SKM-1 (cell line): ENCODE data around the gene FSCN2.

Experiments
- DNase-seq: peaks from one replicate; lab custom pipeline; 2025; ENCODE audit not compliant: unreplicated experiment; lab: John Stamatoyannopoulos, UW

The FSCN2 gene

DNA sequence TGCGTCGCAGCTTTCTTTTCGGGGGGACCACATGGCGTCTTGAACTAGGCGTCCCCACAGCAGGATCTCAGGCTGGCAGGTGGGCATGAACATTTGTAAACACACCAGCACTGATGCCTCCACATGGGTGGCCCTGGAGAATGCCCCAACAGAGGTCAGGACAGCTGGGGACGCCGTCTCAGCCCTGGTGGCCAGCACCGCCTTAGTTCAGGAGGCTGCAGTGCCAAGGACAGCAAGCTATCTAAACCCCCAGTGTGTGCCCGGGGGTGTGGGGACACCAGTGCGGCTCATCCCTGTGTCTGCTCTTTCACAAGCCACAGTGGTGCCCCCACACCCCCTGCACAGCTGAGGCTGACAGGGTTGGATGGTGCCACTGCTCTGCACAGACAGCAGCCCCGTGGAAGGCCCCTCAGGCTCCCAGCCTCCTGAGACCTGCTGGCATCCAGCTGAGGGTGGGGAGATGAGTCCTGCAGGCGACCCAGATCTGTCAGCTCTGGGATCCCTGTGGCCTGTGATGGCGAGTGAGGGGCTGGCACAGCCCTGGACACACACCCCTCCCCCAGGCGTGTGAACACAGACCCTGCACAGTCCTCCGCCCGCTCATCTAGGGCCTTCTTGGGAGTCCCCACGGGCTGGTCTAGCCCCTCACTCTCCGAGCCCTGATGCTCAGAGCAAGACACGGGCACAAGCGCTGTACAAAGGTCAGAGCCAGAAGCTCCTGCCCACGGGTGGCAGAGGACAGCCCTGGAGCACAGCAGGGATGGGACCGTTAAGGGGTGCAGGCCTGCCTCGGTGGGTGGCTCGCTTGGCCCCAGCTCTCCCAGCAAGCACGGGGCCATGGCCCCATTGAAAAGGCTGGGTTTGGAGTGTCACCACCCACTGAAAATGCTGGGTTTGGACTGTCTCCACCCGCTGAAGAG, 10.7 kb downstream of the FSCN2 start:
- DNase-seq = no peak

DNA sequence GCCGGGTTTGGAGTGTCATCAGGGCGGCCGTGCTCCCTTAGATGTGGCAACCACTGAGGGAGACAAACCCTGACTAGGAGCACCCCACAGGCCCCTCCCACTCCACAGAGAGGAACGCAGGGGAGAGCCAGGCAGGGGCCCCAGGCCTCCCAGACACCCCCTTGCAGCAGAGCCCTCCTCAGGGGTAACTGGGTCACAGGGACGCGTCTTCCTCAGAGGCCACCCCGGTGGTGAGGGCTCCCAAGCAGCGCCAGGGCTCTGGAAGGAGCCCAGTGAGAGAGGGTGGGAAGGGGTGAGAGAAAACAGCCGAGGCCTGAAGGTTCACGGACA, 11.4 kb downstream of the FSCN2 start:
- DNase-seq = no peak

DNA sequence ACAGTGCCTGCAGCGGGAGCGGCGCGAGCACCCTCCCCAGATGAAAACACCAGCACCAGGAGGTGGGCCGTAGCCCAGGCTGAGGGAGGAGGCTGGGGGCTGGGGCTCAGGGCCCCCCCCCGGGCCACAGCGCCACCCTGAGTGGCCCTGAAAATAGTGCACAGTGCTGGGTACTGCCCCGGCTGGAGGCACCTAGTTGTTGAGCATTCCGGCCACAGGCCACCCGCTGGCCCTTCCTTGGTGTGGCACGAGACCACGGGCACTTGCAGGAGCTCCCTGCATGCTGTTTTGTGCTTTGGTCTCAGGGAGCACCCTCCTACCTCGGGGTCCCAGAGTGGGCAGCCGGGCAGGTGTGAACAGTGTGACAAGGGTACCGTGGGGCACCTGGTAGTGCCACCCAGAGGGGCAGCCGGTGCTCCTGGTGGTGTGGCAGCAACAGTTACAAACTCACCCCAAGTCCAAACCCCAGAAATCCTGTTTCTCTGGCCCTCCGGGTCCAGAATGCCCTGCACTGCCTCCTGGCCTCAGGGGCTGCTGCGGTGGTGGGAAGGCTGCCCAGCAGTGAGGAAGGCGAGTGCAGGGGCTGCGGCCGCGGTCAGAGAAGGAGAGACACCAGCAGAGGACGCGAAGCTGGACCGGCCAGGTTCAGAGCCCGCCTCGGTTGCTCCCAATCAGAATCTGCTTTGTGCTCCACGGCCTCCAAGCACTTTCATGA, 11.9 kb downstream of the FSCN2 start:
- DNase-seq = no peak

- no peak for DNase-seq
Measured at GRCh38 chr17:81540676-81541027, 12.5 kb downstream of the FSCN2 start.

DNA sequence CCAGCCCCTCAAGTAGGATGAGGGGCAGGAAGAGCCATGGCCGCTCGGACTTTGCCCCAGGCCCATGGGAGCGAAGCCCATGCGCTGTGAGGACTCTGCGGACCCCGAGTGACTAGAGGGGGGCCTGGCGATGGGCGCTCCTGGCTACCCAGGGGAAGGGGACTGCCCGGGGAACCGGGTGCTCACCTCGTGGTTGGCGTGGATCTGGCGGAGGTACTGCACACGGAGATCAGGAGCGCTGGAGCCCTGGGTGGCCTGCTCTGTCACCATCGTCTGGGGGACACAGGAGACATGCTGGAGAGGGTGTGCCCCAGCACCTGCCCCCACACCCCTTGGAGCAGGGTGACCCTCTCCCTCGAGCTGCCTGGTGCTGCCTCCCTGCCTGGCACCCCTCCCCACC, 12.9 kb downstream of the FSCN2 start:
- DNase-seq = no peak

DNA sequence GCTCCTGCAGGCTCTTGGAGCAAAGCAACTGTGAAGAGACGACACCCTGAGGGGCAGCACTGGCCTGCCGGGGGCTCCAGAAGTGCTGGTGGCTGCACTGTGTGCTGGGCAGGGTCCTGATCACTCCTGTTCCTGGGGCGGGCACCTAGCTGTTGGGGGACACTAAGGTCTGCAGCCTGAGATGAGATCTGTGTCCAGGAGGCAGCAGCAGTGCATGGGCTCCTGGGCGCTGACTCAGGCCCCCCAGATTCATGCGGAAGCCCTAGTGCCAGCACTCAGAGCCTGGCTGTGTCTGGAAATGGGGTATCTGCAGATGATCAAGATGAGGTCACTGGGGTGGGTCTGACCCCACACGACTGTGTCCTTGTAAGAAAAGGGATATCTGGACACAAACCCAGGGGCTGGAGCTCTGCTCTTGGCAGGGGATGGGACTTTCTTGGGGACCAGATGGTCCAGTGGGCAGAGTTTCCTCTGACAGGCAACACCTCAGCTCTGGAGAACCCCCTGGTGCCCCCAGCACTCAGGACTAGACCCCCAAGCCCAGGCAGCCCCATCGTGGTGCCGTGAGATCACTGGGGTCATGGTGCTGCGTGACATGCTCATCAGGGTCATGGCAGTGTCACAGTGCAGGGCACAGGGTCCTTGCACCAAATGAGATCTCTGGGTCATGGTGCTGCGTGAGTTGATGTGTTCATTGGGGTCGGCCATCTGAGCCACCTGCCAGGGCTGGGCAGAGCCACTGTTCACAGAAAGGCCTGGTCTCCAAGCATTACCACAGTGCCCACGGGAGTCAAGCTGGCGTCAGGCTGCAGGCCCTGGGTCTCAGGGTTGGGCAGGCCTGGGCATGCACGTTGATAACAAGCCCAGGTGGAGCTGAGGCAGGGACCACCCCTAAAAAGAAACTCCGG, 14.5 kb downstream of the FSCN2 start:
- DNase-seq = no peak

GRCh38 chr17:81543339-81543675, 15.1 kb downstream of the FSCN2 start:
- DNase-seq = no peak

DNA sequence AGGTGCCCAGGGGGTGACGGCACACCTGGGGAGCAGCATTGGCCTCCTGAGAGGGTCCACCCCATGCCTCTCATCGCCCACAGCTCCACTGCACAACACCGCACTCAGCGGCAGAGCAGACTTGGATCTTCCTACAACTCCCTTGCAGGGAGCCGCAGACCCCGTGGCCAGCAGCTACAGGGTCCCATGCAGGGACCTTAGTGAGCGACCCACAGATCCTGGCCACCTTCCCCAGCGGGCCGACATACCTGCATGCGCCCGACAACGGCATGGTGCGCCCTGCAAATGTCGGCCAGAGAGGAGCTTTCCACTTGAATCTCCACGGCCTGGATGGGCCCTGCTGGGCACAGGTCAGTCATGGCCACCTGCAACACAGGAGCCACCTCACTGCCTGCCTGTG, 15.6 kb downstream of the FSCN2 start:
- no peak for DNase-seq

- DNase-seq = no peak
Measured at GRCh38 chr17:81544281-81544974, 16.3 kb downstream of the FSCN2 start.

GRCh38 chr17:81545160-81545949, 17.2 kb downstream of the FSCN2 start:
- DNase-seq = no peak

GRCh38 chr17:81546906-81547613, 18.9 kb downstream of the FSCN2 start:
- no peak for DNase-seq

DNA sequence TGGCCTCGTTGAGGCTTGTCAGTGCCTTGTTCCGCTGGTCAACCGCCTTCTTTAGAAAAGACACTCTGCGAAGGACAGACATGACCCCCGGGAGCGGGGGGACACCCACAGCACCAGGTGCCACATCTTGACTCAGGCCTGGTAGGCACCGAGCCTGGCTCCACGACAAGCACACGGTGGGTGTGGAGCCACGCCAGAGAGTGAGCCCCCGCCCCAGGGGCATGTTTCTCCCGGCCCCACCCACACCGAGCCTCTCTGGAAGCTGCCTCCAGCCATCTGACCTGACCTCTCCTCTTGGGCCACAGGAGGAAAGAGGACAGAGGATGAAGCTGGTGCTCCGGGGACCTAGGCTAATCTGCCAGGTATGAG, 19.4 kb downstream of the FSCN2 start:
- DNase-seq = no peak

- DNase-seq = no peak
Measured at GRCh38 chr17:81549031-81549557, 20.9 kb downstream of the FSCN2 start.

DNA sequence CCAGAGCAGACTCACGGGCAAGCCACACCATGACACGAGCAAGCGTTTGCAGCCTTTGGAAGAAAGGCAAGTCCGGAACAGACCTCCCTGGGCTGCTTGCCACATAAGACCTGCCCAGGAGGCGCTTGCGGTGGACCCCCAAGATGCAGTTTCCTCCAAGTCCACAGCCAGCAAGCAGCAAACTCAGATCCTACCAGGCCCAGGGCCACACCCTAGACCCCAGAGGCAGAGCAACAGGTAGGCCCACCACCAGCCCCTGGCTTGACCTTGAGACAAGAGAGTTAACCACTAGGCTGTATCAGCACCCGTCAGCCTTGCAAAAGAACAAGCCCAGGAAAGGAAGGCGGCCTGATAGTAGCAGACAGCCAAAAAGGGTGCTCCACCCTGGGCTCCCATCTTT, 21.6 kb downstream of the FSCN2 start:
- DNase-seq = no peak

DNA sequence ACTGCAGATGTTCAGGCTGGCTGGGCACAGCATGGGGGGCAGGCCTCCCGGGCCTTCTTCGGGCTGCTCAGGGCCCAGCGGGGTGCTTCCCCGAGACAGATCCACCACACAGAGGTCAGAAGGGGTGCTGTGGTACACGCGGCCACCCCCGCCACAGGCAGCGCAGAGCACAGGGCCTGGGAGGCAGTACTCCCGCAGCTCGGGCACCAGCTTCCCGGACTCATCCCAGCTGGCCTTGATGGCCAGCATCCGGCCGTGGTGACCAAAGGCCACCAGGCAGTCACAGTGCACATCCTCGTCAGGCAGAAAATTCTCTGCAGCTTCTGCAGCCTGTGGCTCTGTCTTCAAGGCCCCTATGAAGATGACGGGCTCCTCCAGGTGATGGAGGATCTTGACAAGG, 22.1 kb downstream of the FSCN2 start:
- no peak for DNase-seq

GRCh38 chr17:81550830-81551457, 22.8 kb downstream of the FSCN2 start:
- DNase-seq = no peak

- DNase-seq = no peak
Measured at GRCh38 chr17:81551458-81552243, 23.5 kb downstream of the FSCN2 start.
